Measurements from ENCODE around the gene RELL1. TPM values are rescaled to one million over a fixed set of nuclear protein-coding genes. Genes with fewer than 3 reads are reported as not detected.

The RELL1 gene
- total and polyA plus RNA-seq, 8 donors = 10.1 to 35.6 (median 11.3) TPM

GRCh38 chr4:37667197-37668100 lies 18.7 kb downstream of the RELL1 start:
- H3K27ac ChIP-seq = peak overlapping the region in 1 of 2 donors; percentile 73
- ATAC-seq = no peak
- intact Hi-C loops (cut with DNase I) = no loop called here
- H3K4me1 ChIP-seq = peaks cover 29 to 59% of the 10 kb centered on the region in 2 donors
- no peaks in the 10 kb centered on the region for H3K27me3 ChIP-seq
- H3K36me3 ChIP-seq = no peaks in the 10 kb centered on the region
- DNase-seq = no peak
- no peaks in the 10 kb centered on the region for H3K9me3 ChIP-seq
- H3K4me3 ChIP-seq = no peak overlapping the region
- no peak for TF ChIP-seq CTCF (IDR thresholded peaks at IDR 0.05)

- no peaks in the 10 kb centered on the region for H3K9me3 ChIP-seq
- no peak for TF ChIP-seq CTCF (IDR thresholded peaks at IDR 0.05)
- peak overlapping the region in 1 of 2 donors; percentile 73 for H3K27ac ChIP-seq
- ATAC-seq (peak; percentile 79), DNase-seq (peak in 1 of 4 donors; percentile 60)
- H3K4me3 ChIP-seq = no peak overlapping the region
- intact Hi-C loops (cut with DNase I) = no loop called here
- H3K36me3 ChIP-seq = no peaks in the 10 kb centered on the region
- no peaks in the 10 kb centered on the region for H3K27me3 ChIP-seq
- peaks cover 34 to 67% of the 10 kb centered on the region in 2 donors for H3K4me1 ChIP-seq
Measured at GRCh38 chr4:37666625-37667071, 19.5 kb downstream of the RELL1 start.

- Histone ChIP-seq H3K27me3 (no peaks in the 10 kb centered on the region), H3K4me1 (peaks cover 34 to 72% of the 10 kb centered on the region in 2 donors), H3K4me3 (no peak overlapping the region), H3K36me3 (no peaks in the 10 kb centered on the region), H3K27ac (peak overlapping the region; percentile 44 to 73), H3K9me3 (no peaks in the 10 kb centered on the region)
- intact Hi-C loops (cut with DNase I) = no loop called here
- no peak for TF ChIP-seq CTCF (IDR thresholded peaks at IDR 0.05)
- ATAC-seq = no peak
- DNase-seq = no peak
Measured at GRCh38 chr4:37665333-37666320, 20.5 kb downstream of the RELL1 start.

GRCh38 chr4:37664696-37665095 lies 21.5 kb downstream of the RELL1 start:
- Histone ChIP-seq H3K9me3 (no peaks in the 10 kb centered on the region), H3K27ac (peak overlapping the region; percentile 8 to 73), H3K4me3 (no peak overlapping the region), H3K36me3 (no peaks in the 10 kb centered on the region), H3K27me3 (no peaks in the 10 kb centered on the region), H3K4me1 (peaks cover 34 to 66% of the 10 kb centered on the region in 2 donors)
- peak; percentile 43 for ATAC-seq
- intact Hi-C loops (cut with DNase I) = no loop called here
- DNase-seq = no peak
- no peak for TF ChIP-seq CTCF (IDR thresholded peaks at IDR 0.05)

Data from left lung (tissue), 10 donors.